Activated CD4-positive, alpha-beta memory T cell treated with anti-CD3 and anti-CD28 coated beads, Interleukin-2, amount 10 ng/mL, durations not matched to agents 7 days and 5 days (primary cell): ENCODE data around the gene MEAK7. TPM values are rescaled to one million over a fixed set of nuclear protein-coding genes. Genes with fewer than 3 reads are reported as not detected.
A peak's percentile ranks its signal among the peaks of the same experiment; 100 is the strongest.
"Not testable (repeated sequence)": the region's sequence is repeated elsewhere in the genome, so short reads cannot be mapped to it uniquely, and the experiment has no call there.

Source experiments
- CTCF ChIA-PET: fragments of 350-600 bp; sonication (Branson Sonifier 250); formaldehyde crosslinking; loops from one replicate; lab custom pipeline; 2021; ENCODE audit warnings: antibody characterized with exemption, inconsistent platforms; lab: Charles Lee
- POLR2A ChIA-PET: fragments of 350-600 bp; sonication (Branson Sonifier 250); formaldehyde crosslinking; loops from one replicate; lab custom pipeline; 2021; ENCODE audit warnings: antibody characterized with exemption; lab: Charles Lee
- DNase-seq: peaks from one replicate; pipeline ENCODE4 v3.0.0-alpha.2; 2020
- H3K27ac Mint-ChIP-seq: one replicate; pipeline ENCODE4 v1.8.0; 2021; ENCODE audit warnings: mild to moderate bottlenecking, mixed read lengths
- H3K27me3 Mint-ChIP-seq: one replicate; pipeline ENCODE4 v1.8.0; 2021; ENCODE audit warnings: mixed read lengths
- H3K36me3 Mint-ChIP-seq: one replicate; pipeline ENCODE4 v1.8.0; 2021; ENCODE audit warnings: low read depth, mixed read lengths
- H3K4me1 Mint-ChIP-seq: one replicate; pipeline ENCODE4 v1.8.0; 2021; ENCODE audit warnings: mixed read lengths
- H3K4me3 Mint-ChIP-seq: one replicate; pipeline ENCODE4 v1.8.0; 2021; ENCODE audit warnings: mild to moderate bottlenecking, mixed read lengths
- H3K9me3 Mint-ChIP-seq: one replicate; pipeline ENCODE4 v1.8.0; 2021; ENCODE audit warnings: mixed read lengths
- total RNA-seq, 2 experiments: library from RNA; stranded (reverse); gene quantifications; one replicate each; pipeline ENCODE4 v1.2.3, GENCODE V29; 2021

Gene MEAK7
- total RNA-seq, 2 experiments from 2014 or later, result 27.7 to 33.4 TPM

GRCh38 chr16:84531671-84532111, 27.2 kb upstream of the MEAK7 start:
- ChIA-PET POLR2A (interaction anchor here (0.9 to 2.2 kb wide), 4 partner anchors 9 to 21 kb away, joined by 3 to 19 read pairs (median 4); no protein-coding TSS in a partner anchor), CTCF (no interaction called here)
- no peak for DNase-seq
- H3K4me3 Mint-ChIP-seq, result no peak overlapping the region
- H3K4me1 Mint-ChIP-seq, result peaks cover 22% of the 10 kb centered on the region
- H3K27ac Mint-ChIP-seq, result no peak overlapping the region
- peaks cover 22% of the 10 kb centered on the region for H3K9me3 Mint-ChIP-seq
- no peaks in the 10 kb centered on the region for H3K27me3 Mint-ChIP-seq
- H3K36me3 Mint-ChIP-seq, result peaks cover 50% of the 10 kb centered on the region

GRCh38 chr16:84530590-84530989, 26.1 kb upstream of the MEAK7 start:
- H3K36me3 Mint-ChIP-seq, result peaks cover 46% of the 10 kb centered on the region
- no peak overlapping the region for H3K27ac Mint-ChIP-seq
- peaks cover 22% of the 10 kb centered on the region for H3K9me3 Mint-ChIP-seq
- DNase-seq, result no peak
- peaks cover 20% of the 10 kb centered on the region for H3K4me1 Mint-ChIP-seq
- ChIA-PET POLR2A (interaction anchor here (1.3 to 1.5 kb wide), 2 partner anchors 12 to 19 kb away, joined by 3 to 4 read pairs; no protein-coding TSS in a partner anchor), CTCF (no interaction called here)
- no peak overlapping the region for H3K4me3 Mint-ChIP-seq
- no peaks in the 10 kb centered on the region for H3K27me3 Mint-ChIP-seq

- DNase-seq, result no peak
- H3K27ac Mint-ChIP-seq, result no peak overlapping the region
- H3K4me3 Mint-ChIP-seq, result no peak overlapping the region
- peaks cover 22% of the 10 kb centered on the region for H3K9me3 Mint-ChIP-seq
- POLR2A ChIA-PET, result interaction anchor here (0.9 to 1.5 kb wide), 4 partner anchors 10 to 32 kb away, joined by 3 to 6 read pairs (median 4); no protein-coding TSS in a partner anchor
- peaks cover 51% of the 10 kb centered on the region for H3K36me3 Mint-ChIP-seq
- peaks cover 20% of the 10 kb centered on the region for H3K4me1 Mint-ChIP-seq
- no peaks in the 10 kb centered on the region for H3K27me3 Mint-ChIP-seq
- CTCF ChIA-PET, result interaction anchor here (1.1 to 1.2 kb wide), 2 partner anchors 19 kb away, joined by 4 to 6 read pairs; no protein-coding TSS in a partner anchor
Measured at GRCh38 chr16:84529607-84530006, 25.1 kb upstream of the MEAK7 start.

- H3K4me3 Mint-ChIP-seq, result no peak overlapping the region
- H3K4me1 Mint-ChIP-seq, result peaks cover 20% of the 10 kb centered on the region
- CTCF ChIA-PET, result interaction anchor here (0.7 to 1.2 kb wide), 3 partner anchors 13 to 94 kb away, joined by 3 to 6 read pairs (median 3); no protein-coding TSS in a partner anchor
- no peaks in the 10 kb centered on the region for H3K27me3 Mint-ChIP-seq
- H3K36me3 Mint-ChIP-seq, result peaks cover 51% of the 10 kb centered on the region
- no peak for DNase-seq
- H3K9me3 Mint-ChIP-seq, result peaks cover 22% of the 10 kb centered on the region
- POLR2A ChIA-PET, result interaction anchor here (1.1 to 1.6 kb wide), 3 partner anchors 9 to 21 kb away, joined by 3 to 6 read pairs (median 4); no protein-coding TSS in a partner anchor
- H3K27ac Mint-ChIP-seq, result no peak overlapping the region
Measured at GRCh38 chr16:84528322-84528721, 23.9 kb upstream of the MEAK7 start.

GRCh38 chr16:84527532-84528269, 23.2 kb upstream of the MEAK7 start:
- CTCF ChIA-PET, result interaction anchor here (0.7 to 0.8 kb wide), 2 partner anchors 14 to 95 kb away, joined by 3 read pairs; no protein-coding TSS in a partner anchor

GRCh38 chr16:84526794-84527531, 22.5 kb upstream of the MEAK7 start:
- Mint-ChIP-seq H3K27ac (no peak overlapping the region), H3K9me3 (peaks cover 21% of the 10 kb centered on the region), H3K36me3 (peaks cover 46% of the 10 kb centered on the region), H3K4me3 (no peak overlapping the region), H3K4me1 (peaks cover 9% of the 10 kb centered on the region), H3K27me3 (no peaks in the 10 kb centered on the region)
- DNase-seq, result no peak
- ChIA-PET POLR2A (interaction anchor here (1.4 to 1.6 kb wide), 2 partner anchors 8 to 12 kb away, joined by 3 to 6 read pairs; no protein-coding TSS in a partner anchor), CTCF (no interaction called here)

More at GRCh38 chr16:84527532-84528269, 23.2 kb upstream of the MEAK7 start:
- no peaks in the 10 kb centered on the region for H3K27me3 Mint-ChIP-seq
- H3K36me3 Mint-ChIP-seq, result peaks cover 48% of the 10 kb centered on the region
- peaks cover 22% of the 10 kb centered on the region for H3K9me3 Mint-ChIP-seq
- H3K4me3 Mint-ChIP-seq, result no peak overlapping the region
- DNase-seq, result no peak
- POLR2A ChIA-PET, result interaction anchor here (1.1 to 1.6 kb wide), 3 partner anchors 9 to 21 kb away, joined by 3 to 6 read pairs (median 4); no protein-coding TSS in a partner anchor
- no peak overlapping the region for H3K27ac Mint-ChIP-seq
- H3K4me1 Mint-ChIP-seq, result peaks cover 16% of the 10 kb centered on the region

- H3K4me3 Mint-ChIP-seq, DNase-seq, H3K27me3 Mint-ChIP-seq, CTCF ChIA-PET, H3K27ac Mint-ChIP-seq: not testable (repeated sequence)
- Mint-ChIP-seq H3K36me3 (peaks cover 27% of the 10 kb centered on the region), H3K4me1 (peaks cover 19% of the 10 kb centered on the region), H3K9me3 (peaks cover 10% of the 10 kb centered on the region)
- POLR2A ChIA-PET, result interaction anchor here (0.8 kb wide), 1 partner anchor 8 kb away, joined by 3 read pairs; no protein-coding TSS in a partner anchor
Measured at GRCh38 chr16:84524941-84525581, 20.6 kb upstream of the MEAK7 start.

GRCh38 chr16:84524346-84524920, 20.0 kb upstream of the MEAK7 start:
- peaks cover 24% of the 10 kb centered on the region for H3K36me3 Mint-ChIP-seq
- peaks cover 25% of the 10 kb centered on the region for H3K4me1 Mint-ChIP-seq
- ChIA-PET CTCF (interaction anchor here (1.2 kb wide), 1 partner anchor 8 kb away, joined by 3 read pairs; no protein-coding TSS in a partner anchor), POLR2A (interaction anchor here (0.8 kb wide), 1 partner anchor 8 kb away, joined by 3 read pairs; no protein-coding TSS in a partner anchor)
- peaks cover 5% of the 10 kb centered on the region for H3K9me3 Mint-ChIP-seq
- no peaks in the 10 kb centered on the region for H3K27me3 Mint-ChIP-seq
- no peak overlapping the region for H3K27ac Mint-ChIP-seq
- no peak for DNase-seq
- no peak overlapping the region for H3K4me3 Mint-ChIP-seq

- Mint-ChIP-seq H3K36me3 (peaks cover 24% of the 10 kb centered on the region), H3K9me3 (no peaks in the 10 kb centered on the region), H3K27ac (no peak overlapping the region), H3K4me3 (no peak overlapping the region), H3K4me1 (peaks cover 44% of the 10 kb centered on the region), H3K27me3 (no peaks in the 10 kb centered on the region)
- CTCF ChIA-PET, result interaction anchor here (1.0 to 4.7 kb wide), 5 partner anchors 8 to 217 kb away, joined by 3 to 26 read pairs (median 4); no protein-coding TSS in a partner anchor
- DNase-seq, result no peak
- POLR2A ChIA-PET, result interaction anchor here (1.2 to 10.7 kb wide), 4 partner anchors 22 to 95 kb away, joined by 3 to 69 read pairs (median 30); partner anchors contain the start of gene COTL1
Measured at GRCh38 chr16:84521497-84521770, 17.0 kb upstream of the MEAK7 start.

GRCh38 chr16:84520725-84521496, 16.5 kb upstream of the MEAK7 start:
- POLR2A ChIA-PET, result interaction anchor here (1.1 to 10.7 kb wide), 12 partner anchors 9 to 95 kb away, joined by 3 to 69 read pairs (median 18); partner anchors contain the start of genes COTL1 and MEAK7
- Mint-ChIP-seq H3K4me3 (no peak overlapping the region), H3K9me3 (no peaks in the 10 kb centered on the region), H3K27ac (no peak overlapping the region), H3K27me3 (no peaks in the 10 kb centered on the region), H3K4me1 (peaks cover 49% of the 10 kb centered on the region), H3K36me3 (peaks cover 28% of the 10 kb centered on the region)
- CTCF ChIA-PET, result interaction anchor here (1.0 to 4.7 kb wide), 6 partner anchors 8 to 218 kb away, joined by 3 to 26 read pairs (median 4); no protein-coding TSS in a partner anchor
- no peak for DNase-seq

GRCh38 chr16:84519855-84520254, 15.4 kb upstream of the MEAK7 start:
- Mint-ChIP-seq H3K27ac (peak overlapping the region; percentile 82), H3K27me3 (no peaks in the 10 kb centered on the region), H3K4me1 (peaks cover 57% of the 10 kb centered on the region), H3K4me3 (no peak overlapping the region), H3K9me3 (no peaks in the 10 kb centered on the region), H3K36me3 (peaks cover 25% of the 10 kb centered on the region)
- POLR2A ChIA-PET, result interaction anchor here (0.8 to 10.7 kb wide), 19 partner anchors 8 to 96 kb away, joined by 3 to 69 read pairs (median 6); partner anchors contain the start of genes COTL1 and MEAK7
- DNase-seq, result no peak
- CTCF ChIA-PET, result interaction anchor here (1.1 to 4.7 kb wide), 7 partner anchors 9 to 103 kb away, joined by 3 to 26 read pairs (median 13); no protein-coding TSS in a partner anchor
